Measurements from ENCODE around the gene CFAP92.

The CFAP92 gene

GRCh38 chr3:129014148-129014547 lies 20.3 kb upstream of the CFAP92 start (continued):
- no peak for TF ChIP-seq PRDM10 (tag by site-specific recombination; IDR thresholded peaks at IDR 0.05)
- no peak for TF ChIP-seq YY1 (tag by site-specific recombination; IDR thresholded peaks at IDR 0.05)
- TF ChIP-seq ZNF677 (tag by site-specific recombination; IDR thresholded peaks at IDR 0.05), result no peak
- no peak for TF ChIP-seq MEIS1 (CRISPR knock-in tag; IDR thresholded peaks at IDR 0.05; ENCODE audit: borderline replicate concordance)
- no peak for TF ChIP-seq CTCF (tag by site-specific recombination; IDR thresholded peaks at IDR 0.05)
- TF ChIP-seq BCL11B (tag by site-specific recombination; IDR thresholded peaks at IDR 0.05; ENCODE audit: low read depth), result no peak
- TF ChIP-seq ZNF544 (tag by site-specific recombination; IDR thresholded peaks at IDR 0.05), result no peak
- TF ChIP-seq ZNF555 (tag by site-specific recombination; conservative IDR thresholded peaks at IDR 0.05), result no peak
- TF ChIP-seq ZNF621 (tag by site-specific recombination; IDR thresholded peaks at IDR 0.05), result no peak
- no peak for TF ChIP-seq ZNF580 (tag by site-specific recombination; IDR thresholded peaks at IDR 0.05)
- TF ChIP-seq PRDM1 (tag by site-specific recombination; IDR thresholded peaks at IDR 0.05), result no peak
- no peak for TF ChIP-seq ZNF391 (tag by site-specific recombination; IDR thresholded peaks at IDR 0.05; ENCODE audit: borderline replicate concordance, low read depth)
- no peak for TF ChIP-seq ZNF146 (tag by site-specific recombination; IDR thresholded peaks at IDR 0.05)
- TF ChIP-seq ZNF513 (tag by site-specific recombination; IDR thresholded peaks at IDR 0.05), result no peak

GRCh38 chr3:129013491-129013891 lies 19.6 kb upstream of the CFAP92 start:
- H3K4me3 ChIP-seq (ENCODE audit: low read depth, low read length), result no peak overlapping the region
- no peaks in the 10 kb centered on the region for H3K4me1 ChIP-seq (ENCODE audit: control insufficient read depth, insufficient read depth, low read length)
- no peak overlapping the region for H3K27ac ChIP-seq (ENCODE audit: extremely low read depth, low read depth, low read length)
- no peaks in the 10 kb centered on the region for H3K36me3 ChIP-seq (ENCODE audit: control insufficient read depth in 2 of 2, insufficient read depth in 1 of 2, low read length in 2 of 2)
- ChIA-PET POLR2A (no interaction called here), CTCF (interaction anchor here (0.5 to 1.5 kb wide), 4 partner anchors 13 to 943 kb away, joined by 4 to 12 read pairs (median 4); no protein-coding TSS in a partner anchor)
- no peaks in the 10 kb centered on the region for H3K9me3 ChIP-seq (ENCODE audit: control insufficient read depth, insufficient read depth, low read depth, low read length)
- TF ChIP-seq PRDM6 (tag by site-specific recombination; IDR thresholded peaks at IDR 0.05) (no peak), ZXDB (tag by site-specific recombination; IDR thresholded peaks at IDR 0.05) (no peak), ZNF600 (tag by site-specific recombination; IDR thresholded peaks at IDR 0.05) (no peak), ZNF18 (tag by site-specific recombination; IDR thresholded peaks at IDR 0.05) (no peak), ZBTB11 (tag by site-specific recombination; conservative IDR thresholded peaks at IDR 0.05; ENCODE audit: low read depth) (no peak), ZBTB44 (tag by site-specific recombination; IDR thresholded peaks at IDR 0.05) (no peak), ZBTB8A (tag by site-specific recombination; IDR thresholded peaks at IDR 0.05) (no peak)
